H1 (cell line): ENCODE measurements around the gene PML. TPM values are rescaled to one million over a fixed set of nuclear protein-coding genes. Genes with fewer than 3 reads are reported as not detected.

Experiments used
- CTCF ChIA-PET: fragments of 300-600 bp; sonication (Branson Sonifier 250); formaldehyde crosslinking; loops from one replicate; lab custom pipeline; 2021; ENCODE audit not compliant: partially characterized antibody; lab: Charles Lee
- POLR2A ChIA-PET: fragments of 300-600 bp; sonication (Branson Sonifier 250); formaldehyde crosslinking; loops from one replicate; lab custom pipeline; 2021; ENCODE audit warnings: inconsistent platforms; ENCODE audit not compliant: partially characterized antibody; lab: Charles Lee
- DNase-seq, 2 experiments: peaks; one replicate each; pipeline versions ENCODE4 v3.0.0 to v3.0.0-alpha.2; 2010 to 2022; ENCODE audit warnings: low spot score in 2 of 2, low read depth in 1 of 2, mixed read lengths in 1 of 2
- FAIRE-seq: peaks from 2 replicates; lab custom pipeline; 2011; peaks lifted over from hg19 to GRCh38; lab: Jason Lieb, UNC
- H2AFZ ChIP-seq: 2 replicates; pipeline ENCODE4 v1.8.1; 2012; ENCODE audit warnings: low read length, inconsistent platforms
- H2AK5ac ChIP-seq: 2 replicates; pipeline ENCODE4 v1.6.1; 2013; ENCODE audit warnings: low read depth, low read length
- H2BK120ac ChIP-seq: replicated peaks from 2 replicates; pipeline ENCODE3; 2013; ENCODE audit warnings: low read depth, low read length, inconsistent platforms
- H2BK12ac ChIP-seq: 2 replicates; pipeline ENCODE4 v1.6.1; 2013; ENCODE audit warnings: low read depth, low read length
- H2BK15ac ChIP-seq: 2 replicates; pipeline ENCODE4 v1.6.1; 2013; ENCODE audit warnings: low read length
- H2BK20ac ChIP-seq: 2 replicates; pipeline ENCODE4 v1.6.1; 2013; ENCODE audit warnings: low read length
- H2BK5ac ChIP-seq: 2 replicates; pipeline ENCODE4 v1.6.1; 2013; ENCODE audit warnings: low read depth, low read length
- H3K14ac ChIP-seq: 2 replicates; pipeline ENCODE4 v1.6.1; 2013; ENCODE audit warnings: inconsistent platforms; ENCODE audit not compliant: insufficient read length
- H3K18ac ChIP-seq: 2 replicates; pipeline ENCODE4 v1.6.1; 2013; ENCODE audit warnings: low read length; ENCODE audit errors: extremely low read depth
- H3K23ac ChIP-seq: 2 replicates; pipeline ENCODE4 v1.6.1; 2013; ENCODE audit warnings: inconsistent platforms; ENCODE audit not compliant: insufficient read length
- H3K23me2 ChIP-seq: 2 replicates; pipeline ENCODE4 v1.6.1; 2013; ENCODE audit warnings: low read depth, low read length
- H3K27ac ChIP-seq: 2 replicates; pipeline ENCODE4 v1.6.1; 2011; ENCODE audit warnings: low read depth, low read length, inconsistent platforms
- H3K27me3 ChIP-seq, 4 experiments: replicated peaks in 1 of 4; 1 replicate in 1 of 4; 2 replicates in 3 of 4; pipeline versions ENCODE4 v1.6.1 to v1.8.1; 2011 to 2013; ENCODE audit warnings: low read length in 3 of 4, mild to moderate bottlenecking in 3 of 4, inconsistent platforms in 2 of 4, mixed read lengths in 2 of 4, moderate library complexity in 1 of 4; ENCODE audit not compliant: control insufficient read depth in 3 of 4, insufficient read depth in 3 of 4; ENCODE audit errors: extremely low read depth in 1 of 4
- H3K36me3 ChIP-seq, 4 experiments: 2 replicates each; pipeline versions ENCODE4 v1.6.1 to v1.8.1; 2011 to 2013; ENCODE audit warnings: mild to moderate bottlenecking in 4 of 4, low read length in 3 of 4, moderate library complexity in 2 of 4, control low read depth in 1 of 4, inconsistent platforms in 1 of 4; ENCODE audit not compliant: insufficient read depth in 4 of 4, control insufficient read depth in 2 of 4
- H3K4ac ChIP-seq: replicated peaks from 2 replicates; pipeline ENCODE3; 2013; ENCODE audit warnings: low read length, low read depth, mixed read lengths, inconsistent platforms; ENCODE audit not compliant: insufficient read length
- H3K4me1 ChIP-seq, 4 experiments: replicated peaks in 1 of 4; 1 replicate in 1 of 4; 2 replicates in 3 of 4; pipeline versions ENCODE4 v1.6.1 to v1.8.1; 2011 to 2013; ENCODE audit warnings: low read length in 3 of 4, inconsistent platforms in 2 of 4, mixed read lengths in 1 of 4; ENCODE audit not compliant: insufficient read depth in 4 of 4, control insufficient read depth in 3 of 4
- H3K4me2 ChIP-seq, 2 experiments: 2 replicates each; pipeline versions ENCODE4 v1.6.1 to v1.8.1; 2011 to 2013; ENCODE audit warnings: low read depth in 2 of 2, low read length in 2 of 2, control low read depth in 1 of 2, inconsistent platforms in 1 of 2, mild to moderate bottlenecking in 1 of 2; ENCODE audit not compliant: insufficient read depth in 1 of 2
- H3K4me3 ChIP-seq, 4 experiments: fragments of 200-600, 300-600 bp in 1 of 4; sonication (generic), shearing (Covaris generic), sonication (Bioruptor Twin) in 1 of 4; 2 replicates each; pipeline versions ENCODE4 v1.5.1 to v1.8.1; 2011 to 2016; ENCODE audit warnings: low read length in 4 of 4, low read depth in 3 of 4, control low read depth in 2 of 4, inconsistent platforms in 2 of 4, mild to moderate bottlenecking in 2 of 4, mixed read lengths in 1 of 4, moderate library complexity in 1 of 4; ENCODE audit not compliant: insufficient read depth in 2 of 4; ENCODE audit errors: extremely low read depth in 1 of 4
- H3K56ac ChIP-seq: replicated peaks from 2 replicates; pipeline ENCODE3; 2013; ENCODE audit warnings: low read depth, mild to moderate bottlenecking, mixed read lengths, low read length, inconsistent platforms; ENCODE audit not compliant: insufficient read length
- H3K79me1 ChIP-seq: 2 replicates; pipeline ENCODE4 v1.6.1; 2013; ENCODE audit warnings: low read depth, low read length, control low read depth
- H3K79me2 ChIP-seq, 2 experiments: 2 replicates each; pipeline versions ENCODE4 v1.6.1 to v1.8.1; 2012 to 2013; ENCODE audit warnings: low read length in 2 of 2, mild to moderate bottlenecking in 2 of 2, inconsistent platforms in 1 of 2; ENCODE audit not compliant: insufficient read depth in 2 of 2, control insufficient read depth in 1 of 2
- H3K9ac ChIP-seq, 4 experiments: replicated peaks in 1 of 4; 1 replicate in 1 of 4; 2 replicates in 3 of 4; pipeline versions ENCODE4 v1.6.1 to v1.8.1; 2011 to 2013; ENCODE audit warnings: low read depth in 3 of 4, low read length in 3 of 4, control low read depth in 2 of 4, mild to moderate bottlenecking in 2 of 4, moderate library complexity in 2 of 4, inconsistent platforms in 1 of 4; ENCODE audit errors: extremely low read depth in 1 of 4
- H3K9me3 ChIP-seq, 2 experiments: 2 replicates each; pipeline versions ENCODE4 v1.6.1 to v1.8.1; 2012 to 2013; ENCODE audit warnings: mild to moderate bottlenecking in 2 of 2, moderate library complexity in 2 of 2, control low read depth in 1 of 2, inconsistent platforms in 1 of 2, low read depth in 1 of 2, low read length in 1 of 2, mixed read lengths in 1 of 2; ENCODE audit not compliant: insufficient read depth in 2 of 2
- H4K20me1 ChIP-seq, 2 experiments: replicated peaks in 1 of 2; 2 replicates each; pipeline versions ENCODE3 to v1.8.1; 2011 to 2013; ENCODE audit warnings: inconsistent platforms in 2 of 2, low read length in 2 of 2, mild to moderate bottlenecking in 1 of 2; ENCODE audit not compliant: insufficient read depth in 2 of 2, control insufficient read depth in 1 of 2
- H4K5ac ChIP-seq: 2 replicates; pipeline ENCODE4 v1.6.1; 2013; ENCODE audit warnings: low read length, low read depth, mixed read lengths, inconsistent platforms; ENCODE audit not compliant: insufficient read length
- H4K8ac ChIP-seq: 2 replicates; pipeline ENCODE4 v1.8.0; 2013; ENCODE audit warnings: mild to moderate bottlenecking, moderate library complexity, low read length, inconsistent platforms; ENCODE audit not compliant: insufficient read depth; ENCODE audit errors: extremely low read depth
- H4K91ac ChIP-seq: replicated peaks from 2 replicates; pipeline ENCODE3; 2013; ENCODE audit warnings: low read length, mixed read lengths, inconsistent platforms; ENCODE audit not compliant: insufficient read length
- CHD1 ChIP-seq: IDR thresholded peaks from 2 replicates; pipeline ENCODE4 v1.6.1; 2012; ENCODE audit warnings: low read depth, low read length, improper control_type of control experiment
- PHF8 ChIP-seq: fragments of 200-600 bp; sonication (generic); conservative IDR thresholded peaks from 2 replicates; pipeline ENCODE4 v1.7.1; 2012; ENCODE audit warnings: low read depth, mild to moderate bottlenecking, inconsistent platforms, low read length, moderate library complexity
- POLR2AphosphoS5 ChIP-seq: IDR thresholded peaks from 2 replicates; pipeline ENCODE4 v1.6.1; 2011; ENCODE audit warnings: low read depth, low read length
- SIN3A ChIP-seq, 2 experiments: IDR thresholded peaks in 1 of 2; conservative IDR thresholded peaks in 1 of 2; 2 replicates each; pipeline ENCODE4 v1.6.1; 2011 to 2012; ENCODE audit warnings: low read length in 2 of 2, improper control_type of control experiment in 1 of 2, low read depth in 1 of 2, mild to moderate bottlenecking in 1 of 2
- WGBS, 2 experiments: shearing (Covaris generic) in 1 of 2; methylation state at CpG; one replicate each; pipeline versions ENCODE4 v1.1.6 to v1.1.7; 2013 to 2015; ENCODE audit warnings: low lambda C conversion rate in 2 of 2, mixed read lengths in 2 of 2, inconsistent platforms in 1 of 2, low coverage in 1 of 2, missing lambda C conversion rate in 1 of 2; ENCODE audit not compliant: insufficient replicate concordance in 2 of 2, insufficient coverage in 1 of 2, insufficient read length in 1 of 2; ENCODE audit errors: extremely low coverage in 1 of 2, missing lambda C conversion rate in 1 of 2; 5-methylcytosine and 5-hydroxymethylcytosine counted together
- polyA plus RNA-seq, 7 experiments: library from polyadenylated mRNA; depleted of rRNA in 3 of 7; stranded (reverse) in 5 of 7; unstranded in 2 of 7; fragments of >200 nt in 5 of 7; fragments of 200-250 nt in 2 of 7; gene quantifications; 1 replicate in 5 of 7; 2 replicates in 1 of 7; 4 replicates in 1 of 7; pipeline versions ENCODE4 v1.2.1 to v1.2.3, GENCODE V29; 2011 to 2013; ENCODE audit warnings: missing spikeins in 2 of 7, mixed read lengths in 2 of 7
- total RNA-seq: library from RNA; stranded (reverse); fragmentation: NEBNext Ultra II Directional; extraction: Animal tissue kit (Norgen Biotek cat#: 25700); gene quantifications from 2 replicates; pipeline ENCODE4 v1.2.1, GENCODE V29; 2021

Gene PML
- total and polyA plus RNA-seq, 2 of the 8 experiments (the other 6 are each of a cell fraction or from before 2014, with no cell fraction given): 14.9 to 30.3 TPM

- H3K14ac ChIP-seq: no peak overlapping the region
- H4K91ac ChIP-seq: no peak overlapping the region
- H2AK5ac ChIP-seq: no peak overlapping the region
- H3K79me2 ChIP-seq: peaks cover 0 to 14% of the 10 kb centered on the region in 2 experiments; a peak in 2 of 4 replicates
- DNase-seq: no peak
- H3K27ac ChIP-seq: no peak overlapping the region
- ChIA-PET CTCF (interaction anchor here (0.6 to 11.4 kb wide), 13 partner anchors 9 to 211 kb away, joined by 3 to 167 read pairs (median 4); partner anchors contain the start of gene STRA6), POLR2A (no interaction called here)
- H3K23ac ChIP-seq: no peak overlapping the region
- FAIRE-seq: no peak
- no peaks in the 10 kb centered on the region for H3K79me1 ChIP-seq
- no peak overlapping the region for H2BK20ac ChIP-seq
- peaks cover 0 to 8% (median 1%) of the 10 kb centered on the region in 4 experiments; a peak in 1 of 7 replicates for H3K27me3 ChIP-seq
- no peaks in the 10 kb centered on the region for H3K36me3 ChIP-seq
- no peak overlapping the region for H2BK5ac ChIP-seq
- H2BK12ac ChIP-seq: 0 out of 2 replicates have a peak overlapping the region, but pooled peaks have one; percentile 30
- no peak overlapping the region for H4K5ac ChIP-seq
- H3K4me2 ChIP-seq: peak overlapping the region in 1 of 2 experiments; percentile 92; a peak in 3 of 4 replicates
- no peak overlapping the region for H2AFZ ChIP-seq
- H3K18ac ChIP-seq: no peak overlapping the region
- H3K9me3 ChIP-seq: no peaks in the 10 kb centered on the region
- peaks cover 11% of the 10 kb centered on the region; the same call in 1 of the 2 replicates for H3K23me2 ChIP-seq
- H2BK120ac ChIP-seq: no peak overlapping the region
- no peak overlapping the region for H3K4ac ChIP-seq
- H3K4me1 ChIP-seq: peaks cover 0 to 7% (median under 1%) of the 10 kb centered on the region in 4 experiments; a peak in 3 of 7 replicates
- no peak overlapping the region for H3K9ac ChIP-seq
- no peak overlapping the region for H3K56ac ChIP-seq
- H4K20me1 ChIP-seq: peaks cover 0 to 5% of the 10 kb centered on the region in 2 experiments
- WGBS, 2 experiments: 65% methylated on average over 5 of the region's 5 CpGs; no CpG with 5 or more reads in 1 of the 2 experiments
- H3K4me3 ChIP-seq: 0 out of 8 replicates have a peak overlapping the region, but pooled peaks of 1 of the 4 experiments have one; percentile 90
- no peak overlapping the region for H2BK15ac ChIP-seq
- TF ChIP-seq CHD1 (no peak), POLR2AphosphoS5 (no peak), SIN3A (conservative IDR thresholded peaks at IDR 0.05 in 1 of 2, IDR thresholded peaks at IDR 0.05 in 1 of 2; ENCODE audit: low read depth in 1 of 2, low read length in 2 of 2) (no peak), PHF8 (no peak)
- no peak overlapping the region for H4K8ac ChIP-seq
These were observed 2.0 kb upstream of the PML start for GRCh38 chr15:73992594-73992898.
